GM19395 (cell line): ENCODE results near the gene TSC2.

ENCODE experiments used
- ATAC-seq: cut with Tn5 transposase; IDR thresholded peaks from one replicate; pipeline ENCODE4 v1.9.1; 2021; ENCODE audit warnings: mild to moderate bottlenecking, moderate library complexity; ENCODE audit not compliant: unreplicated experiment

TSC2 gene

GRCh38 chr16:2042171-2042985, 5.4 kb upstream of the TSC2 start:
- no peak for ATAC-seq

GRCh38 chr16:2042986-2043666, 4.7 kb upstream of the TSC2 start:
- no peak for ATAC-seq

- no peak for ATAC-seq
Observed at GRCh38 chr16:2043667-2044451, 3.9 kb upstream of the TSC2 start.

GRCh38 chr16:2044541-2044940, 3.2 kb upstream of the TSC2 start:
- ATAC-seq, result no peak

GRCh38 chr16:2045965-2046892, 1.6 kb upstream of the TSC2 start:
- ATAC-seq, result no peak

GRCh38 chr16:2046893-2047329, 874 bp upstream of the TSC2 start:
- ATAC-seq, result no peak

- ATAC-seq, result no peak
Observed at GRCh38 chr16:2048116-2048543, 345 bp downstream of the TSC2 start.

GRCh38 chr16:2053211-2053610, 5.4 kb downstream of the TSC2 start:
- no peak for ATAC-seq

- no peak for ATAC-seq
Observed at GRCh38 chr16:2053897-2054296, 6.1 kb downstream of the TSC2 start.

GRCh38 chr16:2054543-2055245, 6.9 kb downstream of the TSC2 start:
- no peak for ATAC-seq

GRCh38 chr16:2056077-2056476, 8.3 kb downstream of the TSC2 start:
- ATAC-seq, result no peak

- no peak for ATAC-seq
Observed at GRCh38 chr16:2056681-2057407, 9.1 kb downstream of the TSC2 start.

- no peak for ATAC-seq
Observed at GRCh38 chr16:2057438-2057837, 9.7 kb downstream of the TSC2 start.

- ATAC-seq, result no peak
Observed at GRCh38 chr16:2058420-2058819, 10.6 kb downstream of the TSC2 start.

- ATAC-seq, result no peak
Observed at GRCh38 chr16:2058872-2059271, 11.1 kb downstream of the TSC2 start.

- no peak for ATAC-seq
Observed at GRCh38 chr16:2060346-2060745, 12.6 kb downstream of the TSC2 start.

GRCh38 chr16:2061023-2061422, 13.2 kb downstream of the TSC2 start:
- no peak for ATAC-seq

- no peak for ATAC-seq
Observed at GRCh38 chr16:2061526-2061925, 13.7 kb downstream of the TSC2 start.

- no peak for ATAC-seq
Observed at GRCh38 chr16:2062801-2063200, 15.0 kb downstream of the TSC2 start.
